BLaER1 treated with 17β-estradiol and CSF1 and Interleukin-3, amounts not matched to agents 10 nM and 100 nM (cell line): ENCODE data around the gene LCN12.

Experiments used
- H3K27ac ChIP-seq, 11 experiments: shearing (Covaris generic); formaldehyde crosslinking; 2 replicates each; pipeline ENCODE4 v1.8.1; 2022
- H3K27me3 ChIP-seq, 11 experiments: shearing (Covaris generic); formaldehyde crosslinking; 2 replicates each; pipeline ENCODE4 v1.8.1; 2022
- H3K36me3 ChIP-seq, 11 experiments: shearing (Covaris generic); formaldehyde crosslinking; 2 replicates each; pipeline ENCODE4 v1.8.1; 2022
- H3K4me1 ChIP-seq, 10 experiments: shearing (Covaris generic); formaldehyde crosslinking; 2 replicates each; pipeline ENCODE4 v1.8.1; 2022
- H3K4me2 ChIP-seq, 11 experiments: shearing (Covaris generic); formaldehyde crosslinking; 2 replicates each; pipeline ENCODE4 v1.8.1; 2022
- H3K4me3 ChIP-seq, 10 experiments: shearing (Covaris generic); formaldehyde crosslinking; 2 replicates each; pipeline ENCODE4 v1.8.1; 2022
- H3K9ac ChIP-seq, 11 experiments: shearing (Covaris generic); formaldehyde crosslinking; 2 replicates each; pipeline ENCODE4 v1.8.1; 2022
- H3K9me3 ChIP-seq, 11 experiments: shearing (Covaris generic); formaldehyde crosslinking; replicated peaks in 1 of 11; 2 replicates each; pipeline ENCODE4 v1.8.1; 2022
- H4K20me1 ChIP-seq, 11 experiments: shearing (Covaris generic); formaldehyde crosslinking; 2 replicates each; pipeline ENCODE4 v1.8.1; 2022
- Cebpa-rat ChIP-seq, 11 experiments: shearing (Covaris generic); IDR thresholded peaks; 2 replicates each; pipeline ENCODE4 v1.8.1; 2022

LCN12 gene

DNA sequence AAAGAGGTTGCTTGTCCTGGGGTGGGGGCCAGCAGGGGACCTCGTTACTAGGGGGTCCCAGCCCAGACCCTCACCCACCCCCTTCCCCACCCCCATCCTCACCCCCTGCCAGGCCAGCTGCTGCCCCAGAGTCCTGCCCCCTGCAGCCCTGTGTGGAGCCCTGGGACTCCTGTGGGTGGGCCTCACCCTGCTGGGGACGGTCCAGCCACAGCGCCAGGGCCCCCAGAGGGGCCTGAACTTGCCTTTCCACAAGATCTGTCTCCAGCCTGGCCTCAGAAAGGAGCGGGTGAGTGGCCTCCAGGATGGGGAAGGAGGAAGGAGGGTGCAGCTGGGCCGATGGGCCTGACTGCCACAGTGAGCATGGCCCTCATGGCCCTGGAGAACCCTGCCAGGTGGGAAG lies 17.7 kb downstream of the LCN12 start:
- no peak for TF ChIP-seq Cebpa-rat (IDR thresholded peaks at IDR 0.05)
- H3K4me2 ChIP-seq: peak overlapping the region in 10 of 11 experiments; percentile 15 to 82 (median 68); a peak in 17 of 22 replicates
- H3K4me3 ChIP-seq: no peak overlapping the region
- H3K9ac ChIP-seq: peak overlapping the region in 3 of 11 experiments; percentile 4 to 28 (median 6); a peak in 5 of 22 replicates
- H3K36me3 ChIP-seq: no peaks in the 10 kb centered on the region
- H3K9me3 ChIP-seq: no peaks in the 10 kb centered on the region
- peaks cover 25 to 41% (median 33%) of the 10 kb centered on the region in 10 experiments for H3K4me1 ChIP-seq
- no peaks in the 10 kb centered on the region for H4K20me1 ChIP-seq
- peak overlapping the region in 1 of 11 experiments; percentile 15; a peak in 1 of 22 replicates for H3K27ac ChIP-seq
- 0 out of 22 replicates have a peak, but pooled peaks cover 0 to 4% (median 0%) of the 10 kb centered on the region in 11 experiments for H3K27me3 ChIP-seq

GRCh38 chr9:136970361-136970760 lies 18.3 kb downstream of the LCN12 start:
- Histone ChIP-seq H3K36me3 (no peaks in the 10 kb centered on the region), H3K27ac (peak overlapping the region in 1 of 11 experiments; percentile 15; a peak in 1 of 22 replicates), H3K4me3 (no peak overlapping the region), H3K4me1 (peaks cover 31 to 46% (median 39%) of the 10 kb centered on the region in 10 experiments), H3K27me3 (0 out of 22 replicates have a peak, but pooled peaks cover 0 to 4% (median 0%) of the 10 kb centered on the region in 11 experiments), H3K9me3 (no peaks in the 10 kb centered on the region), H3K4me2 (peak overlapping the region; percentile 15 to 82 (median 68); a peak in 21 of 22 replicates), H4K20me1 (no peaks in the 10 kb centered on the region; a peak in 2 of 22 replicates), H3K9ac (peak overlapping the region in 8 of 11 experiments; percentile 6 to 49 (median 36); a peak in 12 of 22 replicates)
- TF ChIP-seq Cebpa-rat (IDR thresholded peaks at IDR 0.05): no peak

- Histone ChIP-seq H3K27me3 (no peaks in the 10 kb centered on the region), H3K4me2 (peak overlapping the region in 2 of 11 experiments; percentile 70 to 82; a peak in 1 of 22 replicates), H3K9ac (no peak overlapping the region), H3K4me1 (peaks cover 32 to 48% (median 40%) of the 10 kb centered on the region in 10 experiments), H3K9me3 (no peaks in the 10 kb centered on the region), H3K4me3 (no peak overlapping the region), H4K20me1 (no peaks in the 10 kb centered on the region; a peak in 2 of 22 replicates), H3K36me3 (no peaks in the 10 kb centered on the region), H3K27ac (no peak overlapping the region)
- no peak for TF ChIP-seq Cebpa-rat (IDR thresholded peaks at IDR 0.05)
These were observed 19.7 kb downstream of the LCN12 start for GRCh38 chr9:136971746-136972145.

DNA sequence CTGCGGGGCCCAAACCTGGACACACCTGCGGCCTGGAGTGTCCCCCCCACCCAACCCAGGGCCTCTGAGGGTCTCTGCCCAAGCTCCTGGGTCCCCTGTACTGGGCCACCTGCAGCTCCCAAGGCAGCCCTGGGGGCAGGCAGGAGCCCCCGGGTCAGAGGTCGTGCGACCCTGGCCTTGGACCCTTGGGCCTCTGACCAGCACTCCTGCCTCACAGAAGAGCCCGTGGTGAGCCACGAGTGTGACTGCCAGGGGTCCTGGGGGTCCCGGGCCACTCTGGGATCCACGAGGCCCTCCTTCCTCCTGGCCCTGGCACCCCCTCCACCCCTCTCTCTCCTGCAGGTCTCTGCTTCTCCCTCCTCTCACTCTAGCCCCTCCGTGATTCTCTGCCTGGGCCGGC lies 20.3 kb downstream of the LCN12 start:
- H3K36me3 ChIP-seq: no peaks in the 10 kb centered on the region
- no peak overlapping the region for H3K4me3 ChIP-seq
- no peaks in the 10 kb centered on the region for H3K27me3 ChIP-seq
- TF ChIP-seq Cebpa-rat (IDR thresholded peaks at IDR 0.05): no peak
- H3K9ac ChIP-seq: no peak overlapping the region
- no peaks in the 10 kb centered on the region; a peak in 2 of 22 replicates for H4K20me1 ChIP-seq
- H3K9me3 ChIP-seq: no peaks in the 10 kb centered on the region
- no peak overlapping the region for H3K27ac ChIP-seq
- no peak overlapping the region for H3K4me2 ChIP-seq
- peaks cover 37 to 53% (median 45%) of the 10 kb centered on the region in 10 experiments for H3K4me1 ChIP-seq

- Histone ChIP-seq H3K9me3 (no peaks in the 10 kb centered on the region), H4K20me1 (no peaks in the 10 kb centered on the region; a peak in 2 of 22 replicates), H3K36me3 (no peaks in the 10 kb centered on the region), H3K4me2 (no peak overlapping the region), H3K4me3 (no peak overlapping the region), H3K27ac (no peak overlapping the region), H3K4me1 (peaks cover 38 to 56% (median 49%) of the 10 kb centered on the region in 10 experiments), H3K27me3 (no peaks in the 10 kb centered on the region), H3K9ac (no peak overlapping the region)
- TF ChIP-seq Cebpa-rat (IDR thresholded peaks at IDR 0.05): no peak
These were observed 20.7 kb downstream of the LCN12 start for GRCh38 chr9:136972743-136973142.

GRCh38 chr9:136973618-136974617 lies 21.8 kb downstream of the LCN12 start:
- peak overlapping the region in 6 of 11 experiments; percentile 77 to 92 (median 82); a peak in 12 of 22 replicates for H3K4me2 ChIP-seq
- H3K9ac ChIP-seq: no peak overlapping the region
- TF ChIP-seq Cebpa-rat (IDR thresholded peaks at IDR 0.05): no peak
- no peaks in the 10 kb centered on the region for H3K9me3 ChIP-seq
- H3K4me1 ChIP-seq: peaks cover 38 to 60% (median 49%) of the 10 kb centered on the region in 10 experiments
- no peaks in the 10 kb centered on the region; a peak in 2 of 22 replicates for H4K20me1 ChIP-seq
- no peak overlapping the region for H3K4me3 ChIP-seq
- H3K36me3 ChIP-seq: no peaks in the 10 kb centered on the region
- peak overlapping the region in 1 of 11 experiments; percentile 35; a peak in 1 of 22 replicates for H3K27ac ChIP-seq
- H3K27me3 ChIP-seq: no peaks in the 10 kb centered on the region

GRCh38 chr9:136974817-136975535 lies 22.9 kb downstream of the LCN12 start:
- no peaks in the 10 kb centered on the region for H3K36me3 ChIP-seq
- peaks cover 43 to 69% (median 53%) of the 10 kb centered on the region in 10 experiments for H3K4me1 ChIP-seq
- no peaks in the 10 kb centered on the region; a peak in 2 of 22 replicates for H4K20me1 ChIP-seq
- H3K9me3 ChIP-seq: no peaks in the 10 kb centered on the region
- H3K27ac ChIP-seq: peak overlapping the region in 3 of 11 experiments; percentile 32 to 41 (median 35); a peak in 4 of 22 replicates
- TF ChIP-seq Cebpa-rat (IDR thresholded peaks at IDR 0.05): no peak
- no peak overlapping the region for H3K4me3 ChIP-seq
- no peaks in the 10 kb centered on the region for H3K27me3 ChIP-seq
- H3K9ac ChIP-seq: peak overlapping the region in 5 of 11 experiments; percentile 2 to 45 (median 16); a peak in 5 of 22 replicates
- peak overlapping the region; percentile 68 to 92 (median 77) for H3K4me2 ChIP-seq

- Histone ChIP-seq H3K4me2 (peak overlapping the region; percentile 68 to 92 (median 77)), H3K27ac (peak overlapping the region in 5 of 11 experiments; percentile 13 to 42 (median 32); a peak in 7 of 22 replicates), H3K9me3 (no peaks in the 10 kb centered on the region), H3K4me1 (peaks cover 36 to 62% (median 47%) of the 10 kb centered on the region in 10 experiments), H3K9ac (peak overlapping the region in 10 of 11 experiments; percentile 2 to 46 (median 22); a peak in 10 of 22 replicates), H3K36me3 (no peaks in the 10 kb centered on the region), H3K4me3 (0 out of 20 replicates have a peak overlapping the region, but pooled peaks of 1 of the 10 experiments have one; percentile 8), H3K27me3 (no peaks in the 10 kb centered on the region), H4K20me1 (no peaks in the 10 kb centered on the region; a peak in 2 of 22 replicates)
- no peak for TF ChIP-seq Cebpa-rat (IDR thresholded peaks at IDR 0.05)
These were observed 23.6 kb downstream of the LCN12 start for GRCh38 chr9:136975644-136976043.
